GM18517 (cell line): ENCODE results near the gene ADRA2A.

ENCODE experiments used
- ATAC-seq: cut with Tn5 transposase; IDR thresholded peaks from one replicate; pipeline ENCODE4 v1.9.1; 2021; ENCODE audit warnings: mild to moderate bottlenecking, moderate library complexity; ENCODE audit not compliant: unreplicated experiment

The ADRA2A gene

GRCh38 chr10:111130471-111130870, 53.6 kb downstream of the ADRA2A start:
- ATAC-seq, result no peak
